Renal pelvis (tissue), 4 donors: ENCODE measurements around the gene LAIR2. TPM values are rescaled to one million over a fixed set of nuclear protein-coding genes. Genes with fewer than 3 reads are reported as not detected.

Source experiments
- DNase-seq: peaks from one replicate; pipeline ENCODE4 v3.0.0-alpha.2; 2013
- polyA plus RNA-seq, 3 donors: library from polyadenylated mRNA; unstranded; fragments of 120-200 nt; gene quantifications; one replicate each; pipeline ENCODE4 v1.2.1, GENCODE V29; 2013; ENCODE audit not compliant: insufficient read length in 3 of 3

The LAIR2 gene
- polyA plus RNA-seq, 3 donors = 0.56 TPM; not detected in 2

DNA sequence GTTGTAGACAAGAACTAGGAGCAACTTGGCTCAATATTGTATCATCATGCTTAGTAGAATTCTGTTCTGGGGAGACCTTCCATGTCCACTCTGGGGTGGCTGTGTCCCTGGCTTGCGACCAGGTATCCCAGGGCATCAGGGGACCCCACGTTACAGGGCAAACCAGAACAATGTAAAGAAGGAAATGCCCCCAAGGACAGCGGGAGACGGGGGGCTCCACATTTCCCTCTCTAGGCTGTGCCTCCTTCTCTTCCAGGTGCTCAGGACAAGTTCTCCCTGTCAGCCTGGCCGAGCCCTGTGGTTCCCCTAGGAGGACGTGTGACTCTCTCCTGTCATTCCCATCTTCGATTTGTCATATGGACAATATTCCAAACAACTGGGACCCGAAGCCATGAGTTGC lies 30.8 kb downstream of the LAIR2 start:
- DNase-seq = no peak

DNA sequence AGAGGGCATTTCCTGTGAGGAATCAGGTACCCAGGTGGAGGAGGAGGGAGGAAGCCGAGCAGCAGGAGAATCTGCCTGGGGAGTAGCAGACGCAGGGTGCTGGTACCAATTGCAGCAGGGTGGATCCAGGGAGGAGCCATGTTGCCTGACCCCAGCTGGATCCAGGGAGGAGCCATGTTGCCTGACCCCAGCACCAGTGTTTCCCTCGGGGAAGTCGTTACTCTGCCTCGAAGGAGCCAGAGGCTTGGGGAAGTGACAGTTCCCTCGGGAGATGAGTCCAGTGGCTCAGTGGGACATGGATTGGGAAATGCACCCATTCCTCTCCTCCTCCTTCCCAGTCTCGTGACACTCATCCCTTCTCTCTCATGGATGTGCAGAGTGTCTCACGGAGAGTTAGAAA lies 31.5 kb downstream of the LAIR2 start:
- DNase-seq = no peak

DNA sequence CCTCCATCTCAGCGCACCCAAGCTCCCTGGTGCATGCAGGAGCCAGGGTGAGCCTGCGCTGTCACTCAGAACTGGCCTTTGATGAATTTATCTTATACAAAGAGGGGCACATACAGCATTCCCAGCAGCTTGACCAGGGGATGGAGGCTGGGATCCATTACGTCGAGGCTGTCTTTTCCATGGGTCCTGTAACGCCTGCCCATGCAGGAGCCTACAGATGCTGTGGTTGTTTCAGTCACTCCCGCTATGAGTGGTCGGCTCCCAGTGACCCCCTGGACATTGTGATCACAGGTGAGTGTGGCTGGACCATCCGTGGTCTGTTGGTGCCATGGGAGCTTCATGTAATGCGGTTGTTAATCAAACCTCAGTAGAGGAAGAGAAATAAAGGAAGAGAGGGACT lies 33.0 kb downstream of the LAIR2 start:
- no peak for DNase-seq

DNA sequence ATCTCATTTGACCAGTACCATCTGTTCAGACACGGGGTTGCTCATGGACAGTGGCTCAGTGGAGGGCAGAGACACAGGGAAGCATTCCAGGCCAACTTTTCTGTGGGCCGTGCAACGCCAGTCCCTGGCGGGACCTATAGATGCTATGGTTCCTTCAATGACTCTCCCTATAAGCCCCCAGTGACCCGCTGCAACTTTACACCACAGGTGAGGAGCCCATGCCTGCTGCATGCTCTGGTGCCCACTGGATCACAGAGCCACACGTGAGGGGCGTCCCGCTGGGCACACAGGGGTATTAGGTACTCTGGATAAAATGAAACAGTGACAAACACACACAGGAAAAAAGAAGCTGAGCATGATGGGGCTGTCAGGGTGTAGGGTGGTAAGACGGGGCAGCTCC lies 34.3 kb downstream of the LAIR2 start:
- DNase-seq = no peak

DNA sequence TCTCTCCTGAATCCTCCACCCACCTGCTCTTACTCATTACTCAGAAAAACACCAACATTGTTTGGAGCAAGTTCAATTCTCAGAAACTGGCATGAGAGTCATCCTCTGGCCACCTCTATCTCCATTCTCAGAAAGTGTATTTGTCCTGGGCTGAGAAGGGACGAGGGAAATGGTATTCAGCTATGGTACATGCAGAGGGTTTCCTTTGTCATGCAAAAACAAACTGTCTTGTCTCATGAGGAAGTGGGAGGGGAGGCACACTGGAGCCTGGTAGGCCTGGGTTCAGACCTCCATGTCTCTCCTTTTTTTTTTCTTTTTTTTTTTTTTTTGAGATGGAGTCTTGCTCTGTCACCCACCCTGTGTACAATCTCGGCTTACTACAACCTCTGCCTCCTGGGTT lies 39.1 kb downstream of the LAIR2 start:
- no peak for DNase-seq

DNA sequence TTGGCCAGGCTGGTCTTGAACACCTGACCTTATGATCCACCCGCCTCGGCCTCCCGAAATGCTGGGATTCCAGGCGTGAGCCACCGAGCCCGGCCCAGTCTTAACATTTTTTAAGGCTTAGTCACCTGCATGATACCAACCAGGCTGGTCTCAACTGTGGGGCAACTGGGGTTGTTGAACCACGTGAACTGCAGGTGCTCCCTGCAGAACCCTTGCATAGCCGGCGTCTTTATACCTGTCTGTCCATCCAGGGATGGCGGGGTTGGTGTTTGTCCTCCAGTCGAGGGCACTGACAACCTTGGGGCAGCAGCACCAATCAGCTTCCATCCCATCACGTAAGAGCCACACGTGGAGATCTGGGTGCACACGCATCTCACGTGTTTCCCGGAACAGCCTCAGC lies 46.2 kb downstream of the LAIR2 start:
- DNase-seq = no peak

DNA sequence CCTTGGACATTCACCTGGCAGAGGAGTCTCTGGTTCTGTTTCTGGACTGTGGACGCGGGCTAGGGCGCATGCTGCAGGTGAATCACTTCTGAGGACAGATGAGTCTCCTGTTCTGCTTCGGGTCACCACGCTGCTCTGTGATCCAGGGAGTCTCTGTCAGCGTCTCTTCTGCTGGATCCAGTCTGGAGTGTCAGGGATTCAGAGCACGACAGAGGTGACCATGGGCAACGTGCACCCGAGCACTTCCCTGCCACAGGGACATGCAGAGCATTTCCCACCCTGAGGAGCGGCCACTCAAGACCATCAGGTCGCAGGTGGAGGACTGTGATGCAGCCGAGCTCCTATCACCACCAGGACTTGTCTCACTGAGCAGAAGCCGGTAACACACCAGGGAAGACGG lies 46.6 kb downstream of the LAIR2 start:
- DNase-seq = no peak

DNA sequence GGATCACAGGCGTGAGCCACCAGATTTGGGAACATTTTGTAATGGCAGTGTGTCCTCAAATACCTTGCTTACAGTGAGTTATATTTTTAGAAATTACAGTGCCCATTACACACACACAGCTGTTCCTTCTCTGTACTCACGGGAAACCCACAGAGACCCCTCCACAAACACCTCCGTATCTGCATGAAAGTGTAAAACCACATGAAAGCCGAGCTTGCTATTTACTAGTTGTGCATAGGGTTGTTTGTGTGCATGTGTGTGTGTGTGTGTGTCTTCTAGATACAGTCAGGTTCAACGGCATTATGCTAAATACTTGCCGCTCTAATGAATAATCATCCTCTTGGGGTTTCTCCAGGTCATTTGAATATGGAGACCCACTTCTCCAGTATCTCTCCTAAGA lies 48.7 kb downstream of the LAIR2 start:
- no peak for DNase-seq

DNA sequence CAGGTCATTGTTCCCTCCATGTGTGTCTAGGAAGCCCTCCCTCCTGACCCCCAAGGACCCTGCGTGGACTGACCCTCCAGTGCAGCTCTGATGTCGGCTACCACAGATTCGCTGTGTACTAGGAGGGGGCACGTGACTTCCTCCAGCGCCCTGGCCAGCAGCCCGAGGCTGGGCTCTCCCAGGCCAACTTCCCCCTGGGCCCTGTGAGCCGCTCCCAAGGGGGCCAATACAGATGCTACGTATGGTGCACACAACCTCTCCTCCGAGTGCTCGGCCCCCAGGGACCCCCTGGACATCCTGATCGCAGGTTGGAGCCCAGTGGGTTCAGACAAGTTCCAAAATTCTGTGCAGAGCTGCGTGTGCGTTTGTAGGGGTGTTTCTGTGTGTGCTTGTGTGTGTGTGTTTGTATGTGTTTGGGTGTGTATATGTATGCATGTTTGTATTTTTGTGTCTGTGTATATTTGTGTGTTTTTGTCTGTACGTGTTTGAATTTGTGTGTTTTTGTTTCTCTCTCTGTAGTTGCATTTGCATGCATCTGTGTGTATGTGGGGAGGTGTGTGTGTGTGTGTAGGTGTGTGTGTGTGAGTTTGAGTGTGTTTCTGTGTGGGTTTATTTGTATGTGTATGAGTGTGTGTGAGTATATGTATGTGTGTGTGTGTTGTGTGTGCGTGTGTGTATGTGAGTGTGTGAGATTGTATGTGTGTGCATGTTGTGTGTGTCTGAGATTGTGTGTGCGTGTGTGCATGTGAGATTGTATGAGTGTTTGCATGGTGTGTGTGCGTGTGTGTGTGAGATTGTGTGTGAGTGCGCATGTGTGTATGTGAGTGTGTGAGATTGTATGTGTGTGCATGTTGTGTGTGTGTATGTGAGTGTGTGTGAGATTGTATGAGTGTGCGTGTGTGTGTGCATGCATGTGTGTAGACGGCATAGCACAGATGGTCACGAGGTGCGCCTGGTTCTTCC lies 49.6 kb downstream of the LAIR2 start:
- no peak for DNase-seq

DNA sequence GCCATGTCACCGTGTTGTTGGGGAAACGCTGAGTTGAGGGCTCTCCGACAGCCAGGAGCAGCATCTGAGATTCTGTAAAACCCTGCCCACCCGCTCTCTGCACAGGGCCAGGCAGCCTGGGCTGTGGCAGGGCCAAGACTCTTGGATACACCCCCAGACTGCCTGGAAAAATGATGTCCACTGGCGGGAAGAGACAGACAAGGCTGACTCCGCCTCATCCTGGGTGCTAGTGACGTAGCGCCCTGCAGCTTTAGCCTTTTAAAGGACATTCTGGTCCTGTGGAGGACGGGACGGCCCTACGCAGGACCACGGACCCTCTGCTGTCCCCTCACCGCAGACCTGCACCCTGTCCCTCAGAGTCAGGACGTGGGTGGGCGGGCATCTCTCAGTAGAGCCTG lies 50.3 kb downstream of the LAIR2 start:
- DNase-seq = no peak

DNA sequence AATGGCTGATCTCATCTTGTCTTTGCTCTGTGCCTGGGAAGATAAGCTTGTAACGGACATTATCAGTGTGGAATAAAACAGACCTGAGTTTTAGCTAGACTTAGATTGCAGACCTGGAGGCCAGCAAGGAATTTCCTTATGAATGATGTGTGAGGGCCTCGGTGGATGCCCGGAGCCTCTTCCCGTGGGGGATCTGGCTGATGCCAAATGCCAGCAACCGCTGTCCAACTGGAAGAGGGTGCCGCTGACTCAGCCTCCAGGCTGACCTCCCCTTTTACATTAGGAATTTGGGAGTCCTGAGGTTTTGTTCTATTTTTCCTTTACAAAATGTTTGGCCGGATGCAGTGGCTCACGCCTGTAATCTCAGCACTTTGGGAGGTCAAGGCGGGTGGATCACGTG lies 51.4 kb downstream of the LAIR2 start:
- DNase-seq = no peak

DNA sequence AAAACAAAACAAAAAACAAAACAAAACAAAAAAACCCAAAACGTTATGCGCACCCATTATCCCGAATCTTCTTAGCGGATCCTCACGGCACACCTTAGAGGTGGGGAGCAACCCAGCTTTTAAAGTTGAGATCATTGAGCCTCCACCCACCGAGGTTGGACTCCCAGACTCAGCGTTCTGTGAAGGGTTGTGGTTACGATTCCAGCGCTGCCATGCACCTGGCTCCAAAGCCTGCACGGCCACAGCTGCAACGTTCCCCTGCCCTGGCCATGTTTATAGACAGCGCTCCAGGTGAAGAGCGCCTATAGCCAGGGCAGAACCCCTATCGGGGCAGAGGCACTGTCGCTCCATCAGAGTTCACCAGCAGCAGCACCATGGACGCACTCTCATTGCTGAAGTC lies 52.3 kb downstream of the LAIR2 start:
- no peak for DNase-seq

DNA sequence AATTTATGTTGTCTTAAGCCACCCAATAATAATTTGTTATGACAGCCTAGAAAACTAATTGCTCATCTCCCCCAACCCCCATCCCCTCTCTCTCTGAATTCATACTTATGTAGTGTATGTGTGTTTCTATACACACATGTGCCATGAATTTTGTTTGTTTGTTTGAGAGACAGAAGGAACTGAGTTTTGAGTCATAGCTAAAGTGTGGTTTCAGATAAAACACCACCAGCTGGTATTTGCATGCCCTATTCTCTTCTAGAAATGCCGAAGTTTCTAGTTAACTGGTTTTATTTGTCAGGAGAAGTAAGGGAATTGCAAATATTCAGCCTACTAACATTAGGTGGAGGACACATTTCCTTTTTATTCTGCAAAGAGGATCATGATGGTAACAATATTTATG lies 53.6 kb downstream of the LAIR2 start:
- DNase-seq = no peak

DNA sequence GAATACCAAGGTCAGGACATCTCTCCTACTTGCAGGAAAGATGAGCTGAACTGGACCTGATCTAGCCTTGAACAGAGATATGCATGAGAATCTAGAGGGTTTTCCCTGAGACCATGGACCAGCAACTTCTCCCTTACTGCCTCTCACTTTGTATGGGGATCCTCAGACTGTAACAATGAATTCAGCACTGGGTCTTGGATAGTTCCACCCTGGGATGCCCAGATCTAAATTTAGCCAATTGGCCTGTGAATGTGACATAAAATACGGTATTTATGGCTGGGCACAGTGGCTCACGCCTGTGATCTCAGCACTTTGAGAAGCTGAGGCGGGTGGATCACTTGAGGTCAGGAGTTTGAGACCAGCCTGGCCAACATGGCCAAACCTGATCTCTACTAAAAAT lies 55.7 kb downstream of the LAIR2 start:
- DNase-seq = peak; percentile 4

Other genes starting within 250 kb of the LAIR2 start
- 1 to 10 TPM; 1.7 to 2.2 (median 2.1) TPM for gene LILRB5, start 245.6 kb upstream of the LAIR2 start, polyA plus RNA-seq
- 1 to 10 TPM in 2 of 3 donors, under 1 TPM in 1; 0.95 to 1.2 (median 1.0) TPM for gene LILRB2, start 221.7 kb upstream of the LAIR2 start, polyA plus RNA-seq
- gene LILRA5, start 189.7 kb upstream of the LAIR2 start, polyA plus RNA-seq = under 1 TPM; 0.33 to 0.38 (median 0.37) TPM
- under 1 TPM in 1 of 3 donors, not detected in 2; 0.07 TPM for gene LILRA4, start 163.7 kb upstream of the LAIR2 start, polyA plus RNA-seq
- 1 to 10 TPM; 3.6 to 7.3 (median 4.3) TPM for gene LAIR1, start 137.9 kb upstream of the LAIR2 start, polyA plus RNA-seq
- 10 to 100 TPM; 11.5 to 14.4 (median 14.1) TPM for gene TTYH1, start 87.4 kb upstream of the LAIR2 start, polyA plus RNA-seq
- gene LENG8, start 53.6 kb upstream of the LAIR2 start, polyA plus RNA-seq = 100 to 1,000 TPM; 156 to 228 (median 218) TPM
- 1 to 10 TPM; 1.9 to 2.4 (median 2.2) TPM for gene LENG9, start 39.1 kb upstream of the LAIR2 start, polyA plus RNA-seq
- gene CDC42EP5, start 29.5 kb upstream of the LAIR2 start, polyA plus RNA-seq = 10 to 100 TPM; 27.1 to 46.5 (median 40.9) TPM
- gene LILRA2, start 71.0 kb downstream of the LAIR2 start, polyA plus RNA-seq = 1 to 10 TPM in 1 of 3 donors, under 1 TPM in 2; 0.58 to 1.1 (median 0.73) TPM
- gene LILRA1, start 90.8 kb downstream of the LAIR2 start, polyA plus RNA-seq = under 1 TPM; 0.43 to 0.53 (median 0.53) TPM
- gene LILRB1, start 127.7 kb downstream of the LAIR2 start, polyA plus RNA-seq = 1 to 10 TPM in 2 of 3 donors, under 1 TPM in 1; 0.91 to 1.4 (median 1.3) TPM
- gene LILRB4, start 160.2 kb downstream of the LAIR2 start, polyA plus RNA-seq = 1 to 10 TPM; 1.1 to 1.3 (median 1.2) TPM
- gene KIR3DL3, start 221.6 kb downstream of the LAIR2 start, polyA plus RNA-seq = not detected
- gene KIR2DL3, start 235.7 kb downstream of the LAIR2 start, polyA plus RNA-seq = not detected